HG02970 (cell line): ENCODE results near the gene WDR1.

Experiments used
- ATAC-seq: cut with Tn5 transposase; IDR thresholded peaks from one replicate; pipeline ENCODE4 v1.9.1; 2021; ENCODE audit warnings: mild to moderate bottlenecking, moderate library complexity, moderate number of reproducible peaks; ENCODE audit not compliant: unreplicated experiment, low FRiP score

Gene WDR1, protein sequence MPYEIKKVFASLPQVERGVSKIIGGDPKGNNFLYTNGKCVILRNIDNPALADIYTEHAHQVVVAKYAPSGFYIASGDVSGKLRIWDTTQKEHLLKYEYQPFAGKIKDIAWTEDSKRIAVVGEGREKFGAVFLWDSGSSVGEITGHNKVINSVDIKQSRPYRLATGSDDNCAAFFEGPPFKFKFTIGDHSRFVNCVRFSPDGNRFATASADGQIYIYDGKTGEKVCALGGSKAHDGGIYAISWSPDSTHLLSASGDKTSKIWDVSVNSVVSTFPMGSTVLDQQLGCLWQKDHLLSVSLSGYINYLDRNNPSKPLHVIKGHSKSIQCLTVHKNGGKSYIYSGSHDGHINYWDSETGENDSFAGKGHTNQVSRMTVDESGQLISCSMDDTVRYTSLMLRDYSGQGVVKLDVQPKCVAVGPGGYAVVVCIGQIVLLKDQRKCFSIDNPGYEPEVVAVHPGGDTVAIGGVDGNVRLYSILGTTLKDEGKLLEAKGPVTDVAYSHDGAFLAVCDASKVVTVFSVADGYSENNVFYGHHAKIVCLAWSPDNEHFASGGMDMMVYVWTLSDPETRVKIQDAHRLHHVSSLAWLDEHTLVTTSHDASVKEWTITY

DNA sequence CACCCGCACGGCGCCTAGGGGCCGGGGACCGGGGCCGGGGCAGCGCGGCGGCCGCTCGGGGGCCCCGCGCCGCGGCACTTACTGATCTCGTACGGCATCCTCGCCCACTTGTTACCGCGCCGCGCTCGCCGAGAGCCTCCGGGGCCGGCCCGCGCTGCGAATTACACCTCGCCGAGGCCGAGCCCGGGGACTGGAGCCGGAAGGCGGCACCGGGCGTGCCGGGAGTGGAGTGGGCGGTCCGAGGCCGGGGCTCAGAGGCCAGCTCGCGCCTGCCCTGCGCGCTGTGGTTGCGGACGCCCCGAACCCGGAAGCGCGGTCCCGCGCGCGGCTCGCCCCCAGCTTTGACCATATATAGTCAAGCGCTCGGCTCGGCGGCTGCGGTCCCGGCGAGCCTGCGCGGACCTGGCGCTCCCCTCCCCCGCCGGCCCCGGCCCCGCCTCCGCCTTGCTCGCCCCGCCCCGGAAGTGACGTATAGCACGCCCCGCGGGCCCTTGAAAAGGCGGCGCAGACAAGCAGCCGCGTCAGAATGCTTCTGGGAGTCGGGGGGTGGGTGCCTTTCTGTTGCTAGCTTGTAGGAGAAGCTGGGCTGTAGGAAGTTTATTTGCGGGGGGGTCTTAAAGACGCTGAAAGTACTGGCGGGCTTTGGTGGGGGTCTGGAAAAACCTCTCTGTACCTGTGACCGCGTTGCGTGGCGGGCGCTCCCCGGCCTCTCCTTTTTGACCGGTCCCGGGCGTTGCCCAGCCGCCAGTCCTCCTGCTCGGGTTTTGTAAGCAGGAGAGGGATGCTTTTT, at the start of gene WDR1:
TSS of gene WDR1 (minus strand) at position 231 of the 790 bp plus-strand sequence. CDS start at position 98, 133 bp downstream.
- peak; percentile 94 for ATAC-seq

DNA sequence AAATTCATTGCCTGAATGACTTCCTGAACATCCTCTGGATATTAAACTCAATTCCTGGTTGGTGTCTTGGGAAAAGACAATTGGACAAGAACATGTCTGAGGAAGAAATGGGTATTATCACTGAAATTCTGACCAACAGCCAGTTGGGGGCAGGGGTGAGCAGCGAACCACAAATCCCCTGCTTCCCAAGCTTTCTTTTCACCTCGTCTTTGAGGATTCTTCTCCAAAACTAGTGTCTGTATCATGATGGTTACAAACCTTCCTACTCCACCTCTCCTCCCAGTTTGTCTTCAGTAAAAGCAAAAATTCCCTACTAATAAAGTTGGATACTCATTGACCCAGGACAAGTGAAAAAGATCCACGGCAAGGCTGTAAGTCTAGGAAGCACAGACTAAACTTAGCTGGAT, 48.3 kb upstream of the WDR1 start:
- no peak for ATAC-seq

DNA sequence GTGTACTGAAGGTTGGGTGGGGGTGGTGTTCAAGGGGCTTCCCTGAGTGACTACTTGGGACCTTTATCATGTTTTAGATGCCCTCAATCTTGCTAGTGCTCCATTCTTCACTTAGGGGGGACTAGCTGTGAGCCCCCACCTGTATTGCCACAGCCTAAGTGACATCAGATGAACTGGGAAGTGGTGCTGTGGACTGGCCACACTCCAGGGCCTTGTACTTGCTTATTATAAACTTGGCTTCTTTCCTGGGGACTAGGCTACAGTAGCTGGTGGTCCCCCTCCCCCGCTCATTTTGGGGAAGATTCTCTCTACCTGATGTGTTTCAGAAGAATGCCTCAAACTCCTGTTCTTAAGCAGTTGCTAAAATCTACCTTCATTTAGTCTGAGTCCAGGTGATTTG, 46.7 kb upstream of the WDR1 start:
- ATAC-seq = no peak

DNA sequence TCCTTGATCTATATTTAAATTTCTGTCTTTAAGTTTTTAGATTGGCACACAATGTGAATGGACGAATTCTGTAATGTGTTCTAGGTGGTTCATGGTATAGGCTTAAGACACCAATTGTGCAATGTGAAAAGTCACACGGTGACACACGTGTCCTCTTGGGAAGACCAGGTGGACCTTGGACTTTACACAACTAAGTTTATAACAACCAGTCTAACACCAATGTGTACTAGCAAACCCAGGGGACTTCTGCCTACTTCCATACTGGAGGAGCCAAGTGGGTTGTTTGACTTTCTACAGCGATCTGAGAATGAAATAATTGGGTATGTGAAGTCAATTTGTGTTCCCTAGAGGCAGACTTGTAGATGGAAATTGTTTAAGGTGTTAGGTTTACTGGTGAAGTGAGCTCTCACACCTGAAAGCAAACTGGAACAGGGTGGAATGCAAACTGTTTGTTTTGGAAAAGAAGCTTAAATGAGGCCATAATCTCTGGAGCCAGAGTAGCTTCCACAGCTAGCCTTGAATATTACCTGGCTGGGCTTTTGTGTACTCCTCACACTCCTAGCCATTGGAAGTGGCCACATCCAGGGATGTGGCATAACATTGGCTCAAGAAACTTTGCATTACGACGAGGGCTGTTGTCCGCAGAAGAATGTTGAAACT, 45.9 kb upstream of the WDR1 start:
- ATAC-seq = no peak

GRCh38 chr4:10161840-10162239, 45.2 kb upstream of the WDR1 start:
- ATAC-seq = no peak

- no peak for ATAC-seq
These were observed 44.5 kb upstream of the WDR1 start for GRCh38 chr4:10161146-10161545.

DNA sequence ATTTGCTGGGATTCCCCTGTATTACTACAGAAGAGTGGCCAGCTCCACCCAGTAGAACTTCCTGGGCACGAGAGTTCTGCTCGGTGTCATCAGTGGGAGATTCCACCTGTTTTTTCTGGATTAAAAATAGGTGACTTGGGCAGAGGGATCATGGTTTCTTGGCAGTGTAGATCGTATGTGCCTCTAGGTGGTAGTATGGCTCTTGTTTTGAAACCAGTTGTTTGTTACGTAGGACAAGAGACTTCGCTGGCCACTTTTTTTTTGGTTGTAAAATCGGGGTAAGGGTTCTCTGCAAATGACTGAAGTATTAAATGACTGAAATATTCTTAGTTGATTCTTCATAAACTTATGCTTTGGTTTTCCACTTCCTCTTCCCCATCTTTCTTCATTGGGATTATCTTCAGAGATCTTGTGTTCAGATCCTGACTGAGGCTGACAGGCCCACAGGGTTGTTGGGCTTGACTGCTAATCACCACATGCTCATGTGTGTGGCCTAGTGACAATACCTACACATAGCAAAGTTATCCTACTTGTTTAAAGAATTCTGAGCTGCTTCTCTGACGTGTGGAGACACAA, 43.8 kb upstream of the WDR1 start:
- ATAC-seq = no peak

DNA sequence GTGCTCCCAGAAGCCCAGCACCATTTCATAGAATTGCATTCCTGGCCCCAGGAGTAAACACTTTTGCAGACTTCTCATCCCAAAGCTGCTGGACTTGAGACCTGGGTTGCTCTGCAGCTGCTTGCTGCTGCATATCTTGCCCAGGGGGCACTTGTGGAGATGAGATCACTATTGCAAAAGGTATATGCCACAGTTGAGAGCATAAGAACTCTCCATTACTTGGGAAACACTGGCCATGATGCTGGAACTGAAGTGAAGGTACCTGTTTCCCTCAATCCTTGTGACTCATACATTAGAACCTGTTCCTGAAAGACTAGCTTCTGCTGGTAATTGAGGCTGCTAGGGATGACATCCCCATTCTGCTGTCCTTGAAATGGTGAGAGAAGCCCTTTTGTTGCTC, 43.1 kb upstream of the WDR1 start:
- no peak for ATAC-seq

GRCh38 chr4:10158333-10158942, 41.8 kb upstream of the WDR1 start:
- ATAC-seq = no peak

DNA sequence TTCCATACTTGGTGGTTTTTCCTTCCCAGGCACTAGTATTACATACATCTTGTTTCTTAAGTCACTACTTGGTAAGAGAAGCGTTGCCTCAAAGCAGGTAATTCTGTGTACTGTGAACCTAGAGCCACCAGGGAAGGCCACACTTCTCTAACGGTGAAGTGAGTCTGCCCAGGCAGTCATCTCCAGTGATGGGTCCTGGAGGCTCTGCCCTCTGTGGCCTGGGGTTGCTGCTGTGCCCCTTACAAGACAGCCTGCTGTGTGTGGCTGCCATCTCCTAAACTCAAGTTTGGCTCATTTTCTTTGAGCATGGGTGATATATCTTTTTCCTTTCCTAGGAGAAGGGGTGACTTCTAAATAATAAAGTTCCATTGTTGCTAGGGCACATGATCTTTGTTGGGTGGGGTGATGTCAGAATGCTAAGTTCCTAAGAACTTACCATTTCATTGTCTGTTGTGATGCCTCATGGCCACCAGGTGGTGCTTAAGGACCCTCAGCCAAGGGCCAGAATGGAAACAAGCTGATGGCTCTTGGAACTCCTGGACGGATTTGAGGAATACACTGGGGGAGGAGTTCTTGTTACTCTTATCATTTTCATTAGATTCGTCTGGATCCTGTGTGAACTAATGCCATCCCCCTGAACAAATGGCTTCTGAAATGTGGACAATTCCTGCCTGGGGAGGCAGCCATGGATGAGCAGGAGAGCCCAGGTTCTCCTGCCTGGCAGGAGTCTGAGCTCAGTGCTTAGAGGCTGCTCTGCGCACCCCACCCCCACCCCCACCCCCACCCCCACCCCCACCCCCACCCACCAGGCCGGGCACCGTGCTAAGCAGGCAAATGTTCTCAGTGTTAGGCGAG, 41.1 kb upstream of the WDR1 start:
- peak; percentile 56 for ATAC-seq

GRCh38 chr4:10154241-10154640, 37.6 kb upstream of the WDR1 start:
- no peak for ATAC-seq

- ATAC-seq = no peak
These were observed 36.6 kb upstream of the WDR1 start for GRCh38 chr4:10153161-10153560.

DNA sequence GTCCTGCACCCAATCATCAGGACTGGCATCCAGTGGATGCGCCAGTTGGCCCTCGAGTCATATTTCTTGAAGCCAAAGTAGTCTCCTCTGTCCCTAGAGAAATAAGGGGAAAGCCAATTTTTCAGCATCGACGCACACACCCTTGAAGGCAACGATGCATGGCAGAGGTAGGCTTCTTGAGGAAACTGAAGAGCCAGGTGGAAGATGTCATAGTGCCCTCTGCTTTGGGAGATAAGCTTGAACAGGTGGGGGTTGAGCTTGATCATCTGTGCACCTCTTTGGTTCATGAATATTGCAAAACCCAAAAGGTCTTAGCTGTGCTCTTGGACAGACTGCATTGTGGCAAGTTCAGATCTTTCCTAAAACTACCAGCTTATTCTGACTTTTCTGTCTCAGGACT, 34.6 kb upstream of the WDR1 start:
- no peak for ATAC-seq

DNA sequence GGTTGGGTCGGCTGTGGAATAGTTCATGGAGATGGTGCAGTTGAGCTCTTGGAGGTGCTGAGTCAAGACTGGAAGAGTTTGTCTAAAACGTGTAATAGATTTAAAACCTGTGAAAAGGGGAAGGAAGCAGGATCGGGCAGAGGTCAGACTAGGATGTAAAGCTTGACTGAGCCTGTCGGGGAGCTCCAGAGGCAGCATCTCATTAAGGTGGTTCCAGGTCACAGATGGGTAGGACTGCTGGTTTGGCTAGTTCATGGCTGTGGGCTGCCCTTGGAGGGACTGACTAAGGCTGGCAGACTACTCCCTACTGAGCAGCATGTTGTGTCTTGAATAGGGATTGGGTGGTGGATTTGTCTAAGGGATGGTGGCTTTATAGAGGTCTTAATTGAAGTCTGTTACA, 28.4 kb upstream of the WDR1 start:
- no peak for ATAC-seq

GRCh38 chr4:10144479-10144878, 27.9 kb upstream of the WDR1 start:
- ATAC-seq = no peak

GRCh38 chr4:10143171-10143570, 26.6 kb upstream of the WDR1 start:
- ATAC-seq = no peak

GRCh38 chr4:10140866-10141759, 24.5 kb upstream of the WDR1 start:
- ATAC-seq = no peak

- no peak for ATAC-seq
These were observed 22.9 kb upstream of the WDR1 start for GRCh38 chr4:10139518-10139917.
